Activated naive CD8-positive, alpha-beta T cell treated with anti-CD3 and anti-CD28 coated beads, Interleukin-2, amount 50 U/mL, for 24 hours (primary cell): ENCODE results near the gene PRKCZ.

Experiments
- ATAC-seq: fragments of 150-1000 bp; cut with Tn5 transposase; one replicate; pipeline ENCODE4 v1.10.0; 2021
- DNase-seq: peaks from one replicate; pipeline ENCODE4 v3.0.0; 2021
- H3K27ac Mint-ChIP-seq: one replicate; pipeline ENCODE4 v1.8.0; 2021; ENCODE audit warnings: mild to moderate bottlenecking, mixed read lengths
- H3K27me3 Mint-ChIP-seq: one replicate; pipeline ENCODE4 v1.8.0; 2021; ENCODE audit warnings: mixed read lengths
- H3K36me3 Mint-ChIP-seq: one replicate; pipeline ENCODE4 v1.8.0; 2021; ENCODE audit warnings: low read depth, mixed read lengths
- H3K4me1 Mint-ChIP-seq: one replicate; pipeline ENCODE4 v1.8.0; 2021; ENCODE audit warnings: mixed read lengths
- H3K4me3 Mint-ChIP-seq: one replicate; pipeline ENCODE4 v1.8.0; 2021; ENCODE audit warnings: mild to moderate bottlenecking, moderate library complexity, mixed read lengths
- H3K9me3 Mint-ChIP-seq: one replicate; pipeline ENCODE4 v1.8.0; 2021; ENCODE audit warnings: mixed read lengths

The PRKCZ gene

GRCh38 chr1:2049718-2050431, at the start of gene PRKCZ:
PRKCZ (plus strand) TSS chr1:2050411; CDS start chr1:2050631, 220 bp downstream.
- no peaks in the 10 kb centered on the region for H3K36me3 Mint-ChIP-seq
- H3K4me1 Mint-ChIP-seq, result peaks cover 17% of the 10 kb centered on the region
- ATAC-seq (peak; percentile 91), DNase-seq (peak; percentile 94)
- no peaks in the 10 kb centered on the region for H3K9me3 Mint-ChIP-seq
- H3K27ac Mint-ChIP-seq, result peak within 1 kb of the TSS; percentile 27
- H3K4me3 Mint-ChIP-seq, result peak within 1 kb of the TSS; percentile 78
- H3K27me3 Mint-ChIP-seq, result peaks cover 17% of the 10 kb centered on the region

DNA sequence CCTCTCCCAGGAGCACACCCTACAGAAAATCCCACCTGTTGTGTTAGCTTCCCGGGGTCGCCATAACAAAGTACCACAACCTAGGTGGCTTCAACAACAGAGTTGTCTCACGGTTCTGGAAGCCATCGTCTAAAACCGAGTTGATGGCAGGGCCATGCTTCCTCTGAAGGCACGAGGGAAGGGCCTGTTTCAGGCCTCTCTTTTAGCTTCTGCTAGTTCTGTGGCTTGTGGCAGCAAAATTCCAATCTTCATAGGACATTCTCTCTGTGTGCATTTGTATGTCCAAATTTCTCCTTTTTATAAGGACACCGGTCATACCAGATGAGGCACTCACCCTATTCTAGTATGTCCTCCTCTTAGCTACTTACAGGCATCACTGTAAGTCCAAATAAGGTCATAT, 49.8 kb upstream of the PRKCZ start:
- Mint-ChIP-seq H3K27ac (no peak overlapping the region), H3K36me3 (no peaks in the 10 kb centered on the region), H3K27me3 (peaks cover 48% of the 10 kb centered on the region), H3K9me3 (no peaks in the 10 kb centered on the region), H3K4me1 (peaks cover 4% of the 10 kb centered on the region), H3K4me3 (no peak overlapping the region)
- ATAC-seq, result no peak
- DNase-seq, result no peak

DNA sequence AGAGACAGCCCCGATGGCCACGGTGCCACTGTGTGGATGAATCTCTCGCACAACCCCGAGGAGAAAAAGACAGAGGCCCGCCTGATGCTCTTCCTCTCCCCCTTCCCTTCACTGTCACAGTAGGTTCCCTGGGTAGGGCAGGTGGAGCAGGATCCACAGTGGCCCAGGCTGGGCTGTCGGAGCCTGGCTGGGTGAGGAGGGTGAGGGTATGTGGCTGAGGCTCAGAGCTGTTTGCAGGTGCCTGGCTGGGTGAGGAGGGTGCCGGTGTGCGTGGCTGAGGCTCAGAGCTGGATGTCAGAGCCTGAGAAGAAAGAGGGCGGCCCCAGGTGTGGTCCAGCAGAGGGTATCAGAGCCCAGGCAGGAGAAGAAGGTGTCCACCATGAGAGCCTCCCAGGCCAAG, 49.4 kb upstream of the PRKCZ start:
- ATAC-seq (peak; percentile 15), DNase-seq (no peak)
- Mint-ChIP-seq H3K27ac (no peak overlapping the region), H3K36me3 (no peaks in the 10 kb centered on the region), H3K27me3 (peaks cover 50% of the 10 kb centered on the region), H3K4me1 (peaks cover 4% of the 10 kb centered on the region), H3K9me3 (no peaks in the 10 kb centered on the region), H3K4me3 (no peak overlapping the region)

DNA sequence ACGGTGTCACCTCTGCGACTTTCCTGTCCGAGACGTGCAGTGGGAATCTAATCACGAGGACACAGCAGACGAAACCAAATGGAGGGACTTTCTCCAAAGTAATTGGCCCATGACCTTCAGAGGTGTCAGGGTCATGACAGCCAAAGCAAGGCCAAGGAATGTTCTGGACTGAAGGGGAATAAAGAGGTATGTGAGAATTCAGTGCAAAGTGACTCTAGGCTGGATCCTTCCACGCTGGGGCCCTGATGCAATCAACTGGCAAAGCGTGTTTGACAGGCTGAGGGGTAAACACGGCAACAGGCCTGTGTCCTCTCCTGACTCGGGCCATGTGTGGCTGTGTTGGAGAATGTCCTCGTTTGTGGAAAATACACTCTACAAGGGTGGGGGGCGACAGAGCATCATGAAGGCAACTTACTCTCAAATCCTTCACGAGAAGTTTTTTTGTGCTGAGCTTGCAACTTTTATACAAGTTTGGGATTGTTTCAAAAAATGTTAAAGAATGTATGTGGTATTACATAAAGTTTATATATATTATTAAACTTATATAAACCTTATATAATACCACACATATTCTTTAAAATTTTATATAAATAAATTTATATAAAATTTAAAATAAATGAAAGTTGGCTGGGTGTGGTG, 48.3 kb upstream of the PRKCZ start:
- H3K27me3 Mint-ChIP-seq, result peaks cover 52% of the 10 kb centered on the region
- ATAC-seq, result no peak
- H3K4me3 Mint-ChIP-seq, result no peak overlapping the region
- no peaks in the 10 kb centered on the region for H3K9me3 Mint-ChIP-seq
- no peaks in the 10 kb centered on the region for H3K4me1 Mint-ChIP-seq
- DNase-seq, result no peak
- no peak overlapping the region for H3K27ac Mint-ChIP-seq
- no peaks in the 10 kb centered on the region for H3K36me3 Mint-ChIP-seq

- DNase-seq (peak; percentile 35), ATAC-seq (no peak)
- Mint-ChIP-seq H3K9me3 (no peaks in the 10 kb centered on the region), H3K4me1 (no peaks in the 10 kb centered on the region), H3K27ac (no peak within 1 kb of the TSS), H3K27me3 (peaks cover 52% of the 10 kb centered on the region), H3K36me3 (no peaks in the 10 kb centered on the region), H3K4me3 (no peak within 1 kb of the TSS)
Measured at GRCh38 chr1:2003541-2004131, 46.6 kb upstream of the PRKCZ start, which contains the start of gene CFAP74. CFAP74 (minus strand) TSS chr1:2003786; CDS start chr1:1990956, 12,830 bp downstream.

GRCh38 chr1:2004856-2005255, 45.4 kb upstream of the PRKCZ start:
- ATAC-seq, result no peak
- no peaks in the 10 kb centered on the region for H3K9me3 Mint-ChIP-seq
- H3K4me3 Mint-ChIP-seq, result no peak overlapping the region
- no peak for DNase-seq
- H3K27me3 Mint-ChIP-seq, result peaks cover 47% of the 10 kb centered on the region
- no peak overlapping the region for H3K27ac Mint-ChIP-seq
- no peaks in the 10 kb centered on the region for H3K4me1 Mint-ChIP-seq
- no peaks in the 10 kb centered on the region for H3K36me3 Mint-ChIP-seq

DNA sequence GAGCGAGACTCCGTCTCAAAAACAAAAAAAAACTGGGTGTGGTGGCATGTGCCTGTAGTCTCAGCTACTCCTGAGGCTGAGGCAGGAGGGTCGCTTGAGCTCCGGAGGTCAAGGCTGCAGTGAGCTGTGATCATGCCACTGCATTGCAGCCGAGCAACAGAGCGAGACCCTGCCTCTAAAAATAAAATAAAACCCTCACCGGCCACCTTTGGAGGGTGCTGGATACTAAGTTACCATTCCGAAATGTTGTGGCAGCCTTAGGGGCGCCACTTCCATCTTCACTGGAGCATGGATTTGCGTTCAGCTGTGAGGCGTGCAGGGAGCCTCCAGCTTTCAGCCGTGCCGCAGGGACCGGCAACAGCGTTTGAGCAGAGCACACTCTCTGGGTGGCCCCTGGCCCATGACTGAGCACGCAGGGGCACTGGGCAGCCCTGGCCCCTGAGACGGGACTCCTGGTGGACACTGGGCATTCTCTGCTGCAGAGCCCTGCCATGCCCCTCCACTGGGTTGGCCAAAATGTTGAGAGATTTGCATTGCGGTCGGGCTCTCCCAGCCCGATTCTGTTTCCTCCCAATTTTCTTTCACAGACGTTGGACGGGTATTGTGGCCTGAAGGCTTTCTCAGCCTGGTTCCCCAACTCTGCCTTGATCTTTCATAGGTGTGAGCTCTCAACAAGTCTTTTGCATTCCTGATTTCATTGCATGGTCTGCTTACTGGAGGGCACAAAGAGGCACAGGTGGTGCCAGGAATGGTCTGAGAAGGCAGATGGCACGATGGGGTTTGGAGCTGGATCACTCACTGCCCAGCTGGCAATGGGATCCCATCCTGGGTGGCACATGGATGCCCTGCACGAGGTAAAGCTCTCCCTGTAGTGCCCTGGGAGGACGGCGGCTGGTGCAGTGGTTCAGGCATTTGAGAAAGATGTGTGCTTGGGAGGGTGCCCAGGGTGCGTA, 40.8 kb upstream of the PRKCZ start:
- DNase-seq (no peak), ATAC-seq (no peak)
- Mint-ChIP-seq H3K4me3 (no peak overlapping the region), H3K27me3 (peaks cover 27% of the 10 kb centered on the region), H3K4me1 (no peaks in the 10 kb centered on the region), H3K36me3 (no peaks in the 10 kb centered on the region), H3K27ac (no peak overlapping the region), H3K9me3 (no peaks in the 10 kb centered on the region)

GRCh38 chr1:2014181-2014580, 36.0 kb upstream of the PRKCZ start:
- DNase-seq, result no peak
- no peak overlapping the region for H3K4me3 Mint-ChIP-seq
- H3K27ac Mint-ChIP-seq, result no peak overlapping the region
- H3K9me3 Mint-ChIP-seq, result no peaks in the 10 kb centered on the region
- H3K36me3 Mint-ChIP-seq, result peaks cover 1% of the 10 kb centered on the region
- peaks cover 38% of the 10 kb centered on the region for H3K27me3 Mint-ChIP-seq
- H3K4me1 Mint-ChIP-seq, result peaks cover 2% of the 10 kb centered on the region
- no peak for ATAC-seq

DNA sequence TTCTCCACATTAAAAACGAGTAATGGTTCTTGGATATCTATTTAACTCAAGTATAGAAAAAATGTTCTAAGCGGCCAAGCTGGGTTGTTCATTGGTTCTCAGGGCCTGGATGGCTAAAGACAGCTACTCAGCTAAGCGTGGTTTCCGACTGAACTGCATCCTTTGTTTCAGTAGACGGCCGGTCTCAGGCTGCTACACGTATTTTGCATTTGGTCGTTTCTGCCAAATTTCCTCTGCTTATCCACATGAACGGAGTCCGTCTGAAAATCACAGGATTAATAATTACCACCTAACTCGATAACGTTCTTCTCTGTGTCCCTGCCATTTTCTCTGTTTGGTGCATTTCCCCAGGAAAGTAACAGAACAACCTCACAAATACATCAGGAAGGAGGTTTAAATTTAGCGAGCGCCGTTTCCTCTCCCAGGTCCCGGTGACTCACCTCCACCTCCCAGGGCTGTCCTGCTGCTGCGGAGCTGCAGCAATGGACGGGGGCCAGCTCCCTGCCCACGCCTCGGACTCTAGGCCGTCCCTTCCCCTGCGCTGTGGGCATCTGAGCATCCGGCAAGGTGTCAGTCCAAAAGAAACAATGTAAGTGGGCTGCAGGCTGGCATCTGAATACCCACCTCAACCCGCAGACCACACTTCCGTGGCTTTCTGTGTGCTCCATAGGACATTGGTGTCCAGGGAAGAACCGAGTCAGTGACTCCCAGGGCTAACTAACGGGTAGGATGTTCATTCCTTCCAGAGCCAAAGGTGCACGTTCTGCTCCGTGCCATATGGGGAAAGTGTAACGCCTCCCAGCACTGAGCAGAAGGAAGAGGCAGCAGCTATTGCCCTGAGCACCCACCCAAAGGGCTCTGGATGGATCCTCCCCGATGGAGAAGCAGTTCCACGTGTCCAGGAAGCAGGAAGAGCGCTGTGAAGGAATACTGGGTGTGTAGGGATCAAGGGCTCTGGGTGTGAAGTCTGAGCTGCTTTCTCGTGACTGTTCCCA, 35.2 kb upstream of the PRKCZ start:
- H3K27me3 Mint-ChIP-seq, result peaks cover 41% of the 10 kb centered on the region

DNA sequence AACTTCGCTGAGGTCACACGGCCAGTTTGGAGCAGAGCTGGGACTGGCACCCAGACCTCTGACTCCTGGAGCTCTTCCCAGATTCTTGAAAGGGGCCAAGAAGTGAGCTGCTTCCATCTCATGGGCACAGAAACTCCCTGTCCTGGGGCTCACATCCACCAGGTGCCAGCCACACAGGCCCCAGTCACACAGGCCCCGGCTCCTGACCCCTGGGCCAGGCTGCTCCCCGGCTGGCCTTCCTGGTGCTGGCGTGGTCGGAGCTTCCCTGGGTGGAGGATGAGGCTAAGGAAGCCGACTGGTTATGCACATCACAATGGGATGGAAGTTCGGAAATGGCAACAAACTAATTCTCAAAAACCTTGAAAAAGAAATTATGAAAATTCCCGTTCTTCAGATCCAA, 34.1 kb upstream of the PRKCZ start:
- no peaks in the 10 kb centered on the region for H3K9me3 Mint-ChIP-seq
- H3K27ac Mint-ChIP-seq, result no peak overlapping the region
- H3K4me3 Mint-ChIP-seq, result no peak overlapping the region
- ATAC-seq (no peak), DNase-seq (no peak)
- H3K36me3 Mint-ChIP-seq, result peaks cover 1% of the 10 kb centered on the region
- H3K27me3 Mint-ChIP-seq, result peaks cover 51% of the 10 kb centered on the region
- peaks cover 2% of the 10 kb centered on the region for H3K4me1 Mint-ChIP-seq

More for the DNA sequence above, 35.2 kb upstream of the PRKCZ start:
- Mint-ChIP-seq H3K36me3 (peaks cover 1% of the 10 kb centered on the region), H3K27ac (no peak overlapping the region), H3K4me3 (no peak overlapping the region), H3K4me1 (peaks cover 2% of the 10 kb centered on the region), H3K9me3 (no peaks in the 10 kb centered on the region)
- DNase-seq (no peak), ATAC-seq (no peak)

DNA sequence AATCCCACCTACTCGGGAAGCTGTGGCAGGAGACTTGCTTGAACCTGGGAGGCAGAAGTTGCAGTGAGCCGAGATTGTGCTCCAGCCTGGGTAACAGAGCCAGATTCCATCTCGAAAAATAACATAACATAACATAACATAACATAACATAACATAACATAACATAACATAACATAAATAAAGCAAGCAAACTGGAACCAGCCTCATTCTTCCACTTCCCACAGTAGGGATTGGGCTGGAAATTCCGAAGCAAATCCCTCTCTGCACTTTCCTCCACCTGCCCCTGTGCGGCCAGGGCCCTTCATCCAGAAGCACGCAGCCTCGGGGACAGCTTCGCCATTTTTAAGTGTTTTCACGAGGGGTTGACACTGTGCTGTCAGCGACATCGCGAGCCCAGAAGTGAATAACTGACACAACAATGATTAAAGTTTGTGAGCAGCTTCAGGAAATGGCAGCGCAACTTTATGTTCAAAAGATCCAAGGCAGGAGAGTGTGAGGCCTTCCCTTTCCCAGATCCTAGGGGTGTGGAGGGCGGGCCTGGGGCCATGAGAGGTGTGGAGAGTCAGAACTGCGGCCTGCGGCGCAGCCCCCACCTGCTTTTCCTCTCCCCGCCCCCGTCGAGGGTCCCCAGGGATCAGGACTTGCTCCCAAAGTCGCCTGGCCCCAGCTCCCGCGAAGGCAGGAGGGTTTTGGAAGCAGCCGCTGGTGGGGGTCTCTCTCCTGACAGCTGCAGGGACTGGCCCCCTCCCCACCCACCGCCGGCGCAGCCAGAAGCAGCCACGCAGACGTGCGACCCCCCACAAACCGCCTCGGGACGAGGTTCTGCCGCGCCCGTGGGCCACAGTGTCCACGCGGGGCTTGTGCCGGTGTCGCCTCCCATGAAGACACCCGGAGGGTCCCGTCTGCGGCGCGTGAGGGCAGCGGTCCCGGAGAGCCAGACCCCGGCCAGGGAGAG, 31.7 kb upstream of the PRKCZ start:
- no peak for DNase-seq
- H3K4me3 Mint-ChIP-seq, result peak overlapping the region; percentile 62
- peaks cover 1% of the 10 kb centered on the region for H3K36me3 Mint-ChIP-seq
- H3K27ac Mint-ChIP-seq, result no peak overlapping the region
- H3K27me3 Mint-ChIP-seq, result peaks cover 55% of the 10 kb centered on the region
- peaks cover 2% of the 10 kb centered on the region for H3K4me1 Mint-ChIP-seq
- no peak for ATAC-seq
- H3K9me3 Mint-ChIP-seq, result no peaks in the 10 kb centered on the region

- peaks cover 2% of the 10 kb centered on the region for H3K4me1 Mint-ChIP-seq
- no peak for ATAC-seq
- DNase-seq, result no peak
- H3K36me3 Mint-ChIP-seq, result peaks cover 1% of the 10 kb centered on the region
- H3K27me3 Mint-ChIP-seq, result peaks cover 57% of the 10 kb centered on the region
- no peak within 1 kb of the TSS for H3K27ac Mint-ChIP-seq
- no peaks in the 10 kb centered on the region for H3K9me3 Mint-ChIP-seq
- peak within 1 kb of the TSS; percentile 62 for H3K4me3 Mint-ChIP-seq
Measured at GRCh38 chr1:2019172-2019543, 31.1 kb upstream of the PRKCZ start, which contains the start of gene GABRD. GABRD (plus strand) TSS chr1:2019345; CDS start chr1:2019424, 79 bp downstream.
